K562 (cell line): ENCODE results near the gene HYCC2. TPM values are rescaled to one million over a fixed set of nuclear protein-coding genes. Genes with fewer than 3 reads are reported as not detected.
A peak's percentile ranks its signal among the peaks of the same experiment; 100 is the strongest.

Source experiments
- HMGN3 ChIP-seq: IDR thresholded peaks from 2 replicates; pipeline ENCODE4 v1.6.1; 2011; ENCODE audit warnings: borderline replicate concordance, low read depth, mild to moderate bottlenecking, mixed read lengths, low read length; ENCODE audit not compliant: insufficient read length; ENCODE audit errors: extremely low read depth
- MCM5 ChIP-seq: fragments of 450-650 bp; IDR thresholded peaks from 2 replicates; pipeline ENCODE4 v1.6.1; 2016; ENCODE audit warnings: low read depth
- NCOA1 ChIP-seq: fragments of 450-650 bp; IDR thresholded peaks from 2 replicates; pipeline ENCODE4 v1.6.1; 2016; ENCODE audit warnings: low read depth
- PHF20 ChIP-seq: fragments of 450-650 bp; IDR thresholded peaks from 2 replicates; pipeline ENCODE4 v1.6.1; 2018; ENCODE audit not compliant: partially characterized antibody
- YY1 ChIP-seq, 3 experiments: IDR thresholded peaks; 2 replicates each; pipeline ENCODE4 v1.6.1; 2011; ENCODE audit warnings: low read length in 2 of 3, mild to moderate bottlenecking in 2 of 3, moderate library complexity in 2 of 3, borderline replicate concordance in 1 of 3, control low read depth in 1 of 3, low read depth in 1 of 3; ENCODE audit not compliant: insufficient read depth in 3 of 3, insufficient replicate concordance in 2 of 3, control insufficient read depth in 1 of 3, insufficient read length in 1 of 3; ENCODE audit errors: extremely low read depth in 1 of 3
- ZBTB40 ChIP-seq, 2 experiments: fragments of 450-650 bp in 1 of 2; sonication (generic) in 1 of 2; formaldehyde crosslinking in 1 of 2; IDR thresholded peaks; 2 replicates each; pipeline versions ENCODE4 v1.7.1 to v1.9.0; 2016 to 2022; ENCODE audit warnings: inconsistent platforms in 1 of 2, mild to moderate bottlenecking in 1 of 2, missing genetic modification reagents in 1 of 2
- polyA plus RNA-seq, 8 experiments: library from polyadenylated mRNA; depleted of rRNA in 4 of 8; stranded (reverse) in 5 of 8; unstranded in 3 of 8; fragments of >200 nt; fragmentation: Nextera tagmentation in 2 of 8; fragmentation: Illumina TruSeq in 1 of 8; extraction: Ambion mirVana in 2 of 8; extraction: Trizol in 1 of 8; gene quantifications; 2 replicates each; pipeline versions ENCODE4 v1.2.1 to v1.2.3, GENCODE V29; 2011 to 2014; ENCODE audit warnings: inconsistent platforms in 1 of 8, missing spikeins in 1 of 8
- total RNA-seq, 7 experiments: library from RNA; depleted of rRNA in 6 of 7; stranded (reverse); fragments of >200 nt in 6 of 7; fragmentation: Illumina TruSeq in 2 of 7; extraction: Trizol in 2 of 7; gene quantifications; 2 replicates each; pipeline versions ENCODE4 v1.2.1 to v1.2.3, GENCODE V29; 2011 to 2021; ENCODE audit warnings: low replicate concordance in 1 of 7
- TF ChIP-seq, protein P1 (sequence below): sonication (generic); formaldehyde crosslinking; IDR thresholded peaks from 2 replicates; pipeline ENCODE4 v1.8.0; 2022; ENCODE audit warnings: missing genetic modification reagents, mild to moderate bottlenecking, borderline replicate concordance
- TF ChIP-seq, protein P2 (sequence below): fragments of 450-650 bp; formaldehyde crosslinking; IDR thresholded peaks from 2 replicates; pipeline ENCODE4 v1.4.0; 2020; ENCODE audit warnings: mild to moderate bottlenecking, moderate library complexity

HYCC2 gene
- total and polyA plus RNA-seq, 9 of the 15 experiments (the other 6 are each of a cell fraction or from before 2014, with no cell fraction given): 5.4 to 20.0 (median 9.8) TPM

GRCh38 chr2:201116115-201116958 is 44.9 kb upstream of the HYCC2 start, which contains the start of gene CFLAR (continued):
- TF ChIP-seq ZBTB40 (IDR thresholded peaks at IDR 0.05) (peak; percentile 78), ZBTB40 (CRISPR knock-in tag; IDR thresholded peaks at IDR 0.05) (no peak), HMGN3 (peak; percentile 86), NCOA1 (0 out of 2 replicates have a peak, but pooled peaks have one; percentile 29), YY1 (IDR thresholded peaks at IDR 0.05; ENCODE audit: borderline replicate concordance in 1 of 3, control insufficient read depth in 1 of 3, extremely low read depth in 1 of 3, insufficient read depth in 3 of 3, insufficient read length in 1 of 3, insufficient replicate concordance in 2 of 3, low read depth in 1 of 3, low read length in 2 of 3) (peak in 2 of 3 experiments; percentile 61 to 72), MCM5 (no peak), PHF20 (no peak)
- TF ChIP-seq, protein P1, sequence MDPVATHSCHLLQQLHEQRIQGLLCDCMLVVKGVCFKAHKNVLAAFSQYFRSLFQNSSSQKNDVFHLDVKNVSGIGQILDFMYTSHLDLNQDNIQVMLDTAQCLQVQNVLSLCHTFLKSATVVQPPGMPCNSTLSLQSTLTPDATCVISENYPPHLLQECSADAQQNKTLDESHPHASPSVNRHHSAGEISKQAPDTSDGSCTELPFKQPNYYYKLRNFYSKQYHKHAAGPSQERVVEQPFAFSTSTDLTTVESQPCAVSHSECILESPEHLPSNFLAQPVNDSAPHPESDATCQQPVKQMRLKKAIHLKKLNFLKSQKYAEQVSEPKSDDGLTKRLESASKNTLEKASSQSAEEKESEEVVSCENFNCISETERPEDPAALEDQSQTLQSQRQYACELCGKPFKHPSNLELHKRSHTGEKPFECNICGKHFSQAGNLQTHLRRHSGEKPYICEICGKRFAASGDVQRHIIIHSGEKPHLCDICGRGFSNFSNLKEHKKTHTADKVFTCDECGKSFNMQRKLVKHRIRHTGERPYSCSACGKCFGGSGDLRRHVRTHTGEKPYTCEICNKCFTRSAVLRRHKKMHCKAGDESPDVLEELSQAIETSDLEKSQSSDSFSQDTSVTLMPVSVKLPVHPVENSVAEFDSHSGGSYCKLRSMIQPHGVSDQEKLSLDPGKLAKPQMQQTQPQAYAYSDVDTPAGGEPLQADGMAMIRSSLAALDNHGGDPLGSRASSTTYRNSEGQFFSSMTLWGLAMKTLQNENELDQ (CRISPR knock-in tag): no peak
- TF ChIP-seq, protein P2, sequence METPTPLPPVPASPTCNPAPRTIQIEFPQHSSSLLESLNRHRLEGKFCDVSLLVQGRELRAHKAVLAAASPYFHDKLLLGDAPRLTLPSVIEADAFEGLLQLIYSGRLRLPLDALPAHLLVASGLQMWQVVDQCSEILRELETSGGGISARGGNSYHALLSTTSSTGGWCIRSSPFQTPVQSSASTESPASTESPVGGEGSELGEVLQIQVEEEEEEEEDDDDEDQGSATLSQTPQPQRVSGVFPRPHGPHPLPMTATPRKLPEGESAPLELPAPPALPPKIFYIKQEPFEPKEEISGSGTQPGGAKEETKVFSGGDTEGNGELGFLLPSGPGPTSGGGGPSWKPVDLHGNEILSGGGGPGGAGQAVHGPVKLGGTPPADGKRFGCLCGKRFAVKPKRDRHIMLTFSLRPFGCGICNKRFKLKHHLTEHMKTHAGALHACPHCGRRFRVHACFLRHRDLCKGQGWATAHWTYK: 0 out of 2 replicates have a peak, but pooled peaks have one; percentile 16
